Heart right ventricle (tissue), 16 donors: ENCODE measurements around the gene CTSZ. TPM values are rescaled to one million over a fixed set of nuclear protein-coding genes. Genes with fewer than 3 reads are reported as not detected.
"Not testable (repeated sequence)": the region's sequence is repeated elsewhere in the genome, so short reads cannot be mapped to it uniquely, and the experiment has no call there.

Experiments
- ATAC-seq, 8 donors: fragments of 200-7000 bp; cut with Tn5 transposase; one replicate each; pipeline ENCODE4 v1.9.1; 2020; ENCODE audit warnings: mild to moderate bottlenecking in 8 of 8, moderate library complexity in 8 of 8, moderate number of reproducible peaks in 1 of 8
- DNase-seq, 2 donors: peaks; one replicate each; pipeline ENCODE4 v3.0.0-alpha.2; 2020
- H3K27ac ChIP-seq, 10 donors: fragments of 200-600 bp; sonication (generic) in 2 of 10; one replicate each; pipeline versions ENCODE4 v1.5.0 to v1.8.0; 2020 to 2022; ENCODE audit warnings: mild to moderate bottlenecking in 3 of 10
- H3K27me3 ChIP-seq, 7 donors: fragments of 200-600 bp; one replicate each; pipeline ENCODE4 v1.8.0; 2021 to 2022; ENCODE audit warnings: mild to moderate bottlenecking in 2 of 7
- H3K36me3 ChIP-seq, 9 donors: fragments of 200-600 bp; sonication (generic) in 1 of 9; one replicate each; pipeline versions ENCODE4 v1.5.0 to v1.8.0; 2020 to 2022; ENCODE audit warnings: mild to moderate bottlenecking in 2 of 9
- H3K4me1 ChIP-seq, 9 donors: fragments of 200-600 bp; sonication (generic) in 1 of 9; one replicate each; pipeline versions ENCODE4 v1.5.0 to v1.8.0; 2020 to 2022; ENCODE audit warnings: mild to moderate bottlenecking in 4 of 9
- H3K4me3 ChIP-seq, 10 donors: fragments of 200-600 bp; sonication (generic) in 2 of 10; one replicate each; pipeline versions ENCODE4 v1.5.0 to v1.8.0; 2020 to 2022; ENCODE audit warnings: mild to moderate bottlenecking in 7 of 10, moderate library complexity in 2 of 10
- H3K9me3 ChIP-seq, 11 donors: fragments of 200-600 bp in 10 of 11; sonication (generic) in 2 of 11; one replicate each; pipeline versions ENCODE4 v1.5.0 to v1.8.0; 2013 to 2022; ENCODE audit warnings: mild to moderate bottlenecking in 2 of 11, control low read depth in 1 of 11, moderate library complexity in 1 of 11
- CTCF ChIP-seq, 9 donors: fragments of 200-600 bp; sonication (generic) in 2 of 9; IDR thresholded peaks; one replicate each; pipeline versions ENCODE4 v1.5.0 to v1.8.0; 2021 to 2022; ENCODE audit warnings: antibody characterized with exemption in 9 of 9, mild to moderate bottlenecking in 5 of 9, moderate library complexity in 1 of 9
- WGBS, 2 donors: extraction: QIAGEN DNeasy Blood & Tissue Kit; methylation state at CpG; one replicate each; pipeline ENCODE4 v1.1.7; 2013; ENCODE audit warnings: inconsistent platforms in 1 of 2; 5-methylcytosine and 5-hydroxymethylcytosine counted together
- intact Hi-C, 10 donors: fragments of 100-400 bp; cut with DNase I; formaldehyde crosslinking; loops; one replicate each; pipeline versions ENCODE4 v1.11.1 to v1.14.2; 2022
- polyA plus RNA-seq, 2 donors: library from polyadenylated mRNA; stranded (reverse); fragments of 200-250 nt; gene quantifications; one replicate each; pipeline ENCODE4 v1.2.3, GENCODE V29; 2013
- total RNA-seq, 10 donors: library from RNA; stranded (reverse); fragmentation: NEBNext Ultra II Directional in 3 of 10; extraction: Animal tissue kit (Norgen Biotek cat#: 25700) in 3 of 10; gene quantifications; one replicate each; pipeline versions ENCODE4 v1.2.1 to v1.2.4, GENCODE V29; 2021 to 2023
- donor health status: Arrhythmogenic right ventricular cardiomyopathy.
- donor health status: ischemic (EF 13 %, LVEDD 7.1; RV severe dilation, severe dysfunction).
- donor health status: healthy with polysubstance abuse.
- donor health status: DM: no; HTN: yes; CAD: no.
- donor health status: DM: no; HTN: no; CAD: no.
- donor health status: ischemic (EF 25% LVEDD 6.9; RV normal size, moderate dysfunction).
- donor health status: ischemic (EF 25% LVEDD 5.7; RV mildly dilated, moderate dysfunction).
- donor health status: healthy.
- donor health status: DM: yes; HTN: yes; CAD: no.
- donor health status: Ischemic cardiomyopathy.
- donor health status: ischemic (EF 35%, LVEDD 5.7; RV mildly dilated, moderate dysfunction).
- donor health status: nonischemic (EF 11% LVEDD 7.7; RV severe dilation, severe dysfunction).
- donor health status: DM: yes; HTN: yes; CAD: no.
- donor health status: PGD.
- donor health status: ischemic (EF 29% LVEDD 5.4; RV normal size, mild dysfunction).
- donor health status: nonischemic (EF 23%, LVEDD 6.1; RV moderate dilation, normal function).

The CTSZ gene
- total and polyA plus RNA-seq, 12 donors = 83.9 to 278 (median 124) TPM

- Histone ChIP-seq H3K4me3 (no peak overlapping the region), H3K36me3 (no peaks in the 10 kb centered on the region), H3K27me3 (no peaks in the 10 kb centered on the region), H3K9me3 (peaks cover 0 to 21% (median 5%) of the 10 kb centered on the region in 11 donors), H3K27ac (no peak overlapping the region), H3K4me1 (no peaks in the 10 kb centered on the region)
- WGBS, 2 donors = 85 to 88% methylated on average over 10 of the region's 10 CpGs
- DNase-seq = no peak
- ATAC-seq = no peak
- intact Hi-C loops = no loop called here
- TF ChIP-seq CTCF (IDR thresholded peaks at IDR 0.05) = no peak
Observed at GRCh38 chr20:58967652-58968429, 39.2 kb downstream of the CTSZ start.

GRCh38 chr20:58965270-58966064 lies 41.6 kb downstream of the CTSZ start:
- intact Hi-C loops = no loop called here
- H3K4me3 ChIP-seq = no peak overlapping the region
- H3K27ac ChIP-seq = no peak overlapping the region
- DNase-seq (no peak), ATAC-seq (no peak)
- no peaks in the 10 kb centered on the region for H3K4me1 ChIP-seq
- no peak for TF ChIP-seq CTCF (IDR thresholded peaks at IDR 0.05)
- WGBS, 2 donors = 73 to 82% methylated on average over 14 of the region's 14 CpGs
- no peaks in the 10 kb centered on the region for H3K36me3 ChIP-seq
- no peaks in the 10 kb centered on the region for H3K27me3 ChIP-seq
- H3K9me3 ChIP-seq = peaks cover 0 to 21% (median 5%) of the 10 kb centered on the region in 11 donors

- H3K4me1 ChIP-seq, intact Hi-C loops, H3K4me3 ChIP-seq, DNase-seq, H3K9me3 ChIP-seq, H3K27me3 ChIP-seq, ATAC-seq, H3K36me3 ChIP-seq, H3K27ac ChIP-seq: not testable (repeated sequence)
- WGBS, 2 donors = 89 to 90% methylated on average over 5 of the region's 5 CpGs
Observed at GRCh38 chr20:58963922-58964321, 43.1 kb downstream of the CTSZ start.

GRCh38 chr20:58963060-58963584 lies 43.9 kb downstream of the CTSZ start:
- ATAC-seq (no peak), DNase-seq (no peak)
- Histone ChIP-seq H3K27ac (no peak overlapping the region), H3K4me1 (no peaks in the 10 kb centered on the region), H3K9me3 (peaks cover 0 to 8% (median 0%) of the 10 kb centered on the region in 11 donors), H3K27me3 (no peaks in the 10 kb centered on the region), H3K4me3 (no peak overlapping the region), H3K36me3 (no peaks in the 10 kb centered on the region)
- WGBS, 2 donors = 49 to 59% methylated on average over 8 of the region's 8 CpGs
- intact Hi-C loops = no loop called here
- TF ChIP-seq CTCF (IDR thresholded peaks at IDR 0.05) = no peak
